ENCODE measurements around the gene DGLUCY.
"Not testable (repeated sequence)": the region's sequence is repeated elsewhere in the genome, so short reads cannot be mapped to it uniquely, and the experiment has no call there.

DGLUCY gene

GRCh38 chr14:91195881-91196280, 82.0 kb downstream of the DGLUCY start:
- no peak for TF ChIP-seq CTCF (IDR thresholded peaks at IDR 0.05; ENCODE audit: borderline replicate concordance, control extremely low read depth, extremely low read depth, insufficient read depth, missing control alignments)
- DNase-seq (ENCODE audit: low spot score) = no peak
- in situ Hi-C loops (cut with MboI; ENCODE audit: low sequenced_read_pairs, unreplicated experiment) = loop anchor here (25.0 kb wide), 1 partner anchor 216 kb away; the partner anchor contains the start of gene CCDC88C

GRCh38 chr14:91197631-91198030, 83.8 kb downstream of the DGLUCY start:
- no peak for TF ChIP-seq CTCF (IDR thresholded peaks at IDR 0.05; ENCODE audit: borderline replicate concordance, control extremely low read depth, extremely low read depth, insufficient read depth, missing control alignments)
- in situ Hi-C loops (cut with MboI; ENCODE audit: low sequenced_read_pairs, unreplicated experiment) = loop anchor here (25.0 kb wide), 1 partner anchor 215 kb away; the partner anchor contains the start of gene CCDC88C
- DNase-seq (ENCODE audit: low spot score) = no peak

GRCh38 chr14:91200802-91201201, 86.9 kb downstream of the DGLUCY start:
- DNase-seq (ENCODE audit: low spot score); in situ Hi-C loops (cut with MboI; ENCODE audit: low sequenced_read_pairs, unreplicated experiment): not testable (repeated sequence)

GRCh38 chr14:91202234-91202974, 88.5 kb downstream of the DGLUCY start:
- TF ChIP-seq CTCF (IDR thresholded peaks at IDR 0.05; ENCODE audit: borderline replicate concordance, control extremely low read depth, extremely low read depth, insufficient read depth, missing control alignments) = no peak
- in situ Hi-C loops (cut with MboI; ENCODE audit: low sequenced_read_pairs, unreplicated experiment) = no loop called here

GRCh38 chr14:91204657-91205056, 90.8 kb downstream of the DGLUCY start:
- no peak for DNase-seq (ENCODE audit: low spot score)
- in situ Hi-C loops (cut with MboI; ENCODE audit: low sequenced_read_pairs, unreplicated experiment) = no loop called here
- TF ChIP-seq CTCF (IDR thresholded peaks at IDR 0.05; ENCODE audit: borderline replicate concordance, control extremely low read depth, extremely low read depth, insufficient read depth, missing control alignments) = no peak

More at GRCh38 chr14:91202234-91202974, 88.5 kb downstream of the DGLUCY start:
- no peak for DNase-seq (ENCODE audit: low spot score)

- DNase-seq (ENCODE audit: low spot score) = no peak
- TF ChIP-seq CTCF (IDR thresholded peaks at IDR 0.05; ENCODE audit: borderline replicate concordance, control extremely low read depth, extremely low read depth, insufficient read depth, missing control alignments) = no peak
- in situ Hi-C loops (cut with MboI; ENCODE audit: low sequenced_read_pairs, unreplicated experiment) = no loop called here
Measured at GRCh38 chr14:91205459-91205858, 91.6 kb downstream of the DGLUCY start.

GRCh38 chr14:91207008-91207407, 93.1 kb downstream of the DGLUCY start:
- no peak for DNase-seq (ENCODE audit: low spot score)
- TF ChIP-seq CTCF (IDR thresholded peaks at IDR 0.05; ENCODE audit: borderline replicate concordance, control extremely low read depth, extremely low read depth, insufficient read depth, missing control alignments) = no peak
- in situ Hi-C loops (cut with MboI; ENCODE audit: low sequenced_read_pairs, unreplicated experiment) = no loop called here

Measured in GM13976 (cell line).